K562 (cell line): Measurements from ENCODE around the gene OBSL1. TPM values are rescaled to one million over a fixed set of nuclear protein-coding genes. Genes with fewer than 3 reads are reported as not detected.
A peak's percentile ranks its signal among the peaks of the same experiment; 100 is the strongest.

ENCODE experiments used
- ADNP ChIP-seq: fragments of 200-800 bp; sonication (Bioruptor generic); IDR thresholded peaks from 2 replicates; pipeline ENCODE4 v1.6.1; 2016; ENCODE audit warnings: missing genetic modification characterization, missing compliant biosample characterization
- C11orf30 ChIP-seq: fragments of 450-650 bp; IDR thresholded peaks from 2 replicates; pipeline ENCODE4 v1.6.1; 2016; ENCODE audit warnings: low read depth, mild to moderate bottlenecking
- FOXJ2 ChIP-seq: fragments of 200-800 bp; sonication (Bioruptor generic); IDR thresholded peaks from 2 replicates; pipeline ENCODE4 v1.6.1; 2016; ENCODE audit warnings: missing genetic modification characterization, missing compliant biosample characterization
- KDM2B ChIP-seq: fragments of 250-450 bp; sonication (Bioruptor Pico); IDR thresholded peaks from 2 replicates; pipeline ENCODE4 v1.8.0; 2021; ENCODE audit warnings: mild to moderate bottlenecking, moderate library complexity
- NR4A1 ChIP-seq, 2 experiments: fragments of 250-450 bp in 1 of 2; fragments of 450-650 bp in 1 of 2; sonication (Bioruptor Pico) in 1 of 2; IDR thresholded peaks; 2 replicates each; pipeline versions ENCODE4 v1.4.0 to v1.6.1; 2016 to 2020; ENCODE audit warnings: mild to moderate bottlenecking in 2 of 2, missing compliant biosample characterization in 1 of 2, missing genetic modification characterization in 1 of 2, moderate library complexity in 1 of 2
- NRF1 ChIP-seq, 2 experiments: fragments of 450-650 bp; IDR thresholded peaks in 1 of 2; conservative IDR thresholded peaks in 1 of 2; 2 replicates each; pipeline ENCODE4 v1.6.1; 2014; ENCODE audit warnings: mild to moderate bottlenecking in 2 of 2
- PHB ChIP-seq: fragments of 250-450 bp; sonication (Bioruptor Pico); IDR thresholded peaks from 2 replicates; pipeline ENCODE4 v1.5.0; 2021
- RBBP5 ChIP-seq: fragments of 200-600 bp; sonication (generic); IDR thresholded peaks from 2 replicates; pipeline ENCODE4 v1.6.1; 2012; ENCODE audit warnings: borderline replicate concordance, mild to moderate bottlenecking, low read length, control low read depth, inconsistent platforms; ENCODE audit not compliant: insufficient read depth, poor library complexity, severe bottlenecking
- TFAP4 ChIP-seq: sonication (generic); formaldehyde crosslinking; IDR thresholded peaks from 2 replicates; pipeline ENCODE4 v1.8.0; 2022; ENCODE audit warnings: missing genetic modification reagents, mild to moderate bottlenecking, moderate library complexity, borderline replicate concordance
- YY1 ChIP-seq, 3 experiments: IDR thresholded peaks; 2 replicates each; pipeline ENCODE4 v1.6.1; 2011; ENCODE audit warnings: low read length in 2 of 3, mild to moderate bottlenecking in 2 of 3, moderate library complexity in 2 of 3, borderline replicate concordance in 1 of 3, control low read depth in 1 of 3, low read depth in 1 of 3; ENCODE audit not compliant: insufficient read depth in 3 of 3, insufficient replicate concordance in 2 of 3, control insufficient read depth in 1 of 3, insufficient read length in 1 of 3; ENCODE audit errors: extremely low read depth in 1 of 3
- ZBTB33 ChIP-seq: sonication (generic); formaldehyde crosslinking; IDR thresholded peaks from 2 replicates; pipeline ENCODE4 v1.8.1; 2023; ENCODE audit warnings: mild to moderate bottlenecking, missing genetic modification reagents
- ZNF778 ChIP-seq: fragments of 450-650 bp; formaldehyde crosslinking; IDR thresholded peaks from 2 replicates; pipeline ENCODE4 v1.4.0; 2020; ENCODE audit warnings: mild to moderate bottlenecking, moderate library complexity
- polyA plus RNA-seq, 8 experiments: library from polyadenylated mRNA; depleted of rRNA in 4 of 8; stranded (reverse) in 5 of 8; unstranded in 3 of 8; fragments of >200 nt; fragmentation: Nextera tagmentation in 2 of 8; fragmentation: Illumina TruSeq in 1 of 8; extraction: Ambion mirVana in 2 of 8; extraction: Trizol in 1 of 8; gene quantifications; 2 replicates each; pipeline versions ENCODE4 v1.2.1 to v1.2.3, GENCODE V29; 2011 to 2014; ENCODE audit warnings: inconsistent platforms in 1 of 8, missing spikeins in 1 of 8
- total RNA-seq, 7 experiments: library from RNA; depleted of rRNA in 6 of 7; stranded (reverse); fragments of >200 nt in 6 of 7; fragmentation: Illumina TruSeq in 2 of 7; extraction: Trizol in 2 of 7; gene quantifications; 2 replicates each; pipeline versions ENCODE4 v1.2.1 to v1.2.3, GENCODE V29; 2011 to 2021; ENCODE audit warnings: low replicate concordance in 1 of 7
- TF ChIP-seq, protein P1 (sequence below), 2 experiments: fragments of 450-650 bp; IDR thresholded peaks; 2 replicates each; pipeline ENCODE4 v1.6.1; 2016; ENCODE audit warnings: mild to moderate bottlenecking in 2 of 2, borderline replicate concordance in 1 of 2, low read depth in 1 of 2, moderate library complexity in 1 of 2

Gene OBSL1
- total and polyA plus RNA-seq, 9 of the 15 experiments (the other 6 are each of a cell fraction or from before 2014, with no cell fraction given) = 1.2 to 26.6 (median 8.6) TPM

GRCh38 chr2:219541611-219542180 lies 29.6 kb downstream of the OBSL1 start (continued):
- TF ChIP-seq, protein P1, sequence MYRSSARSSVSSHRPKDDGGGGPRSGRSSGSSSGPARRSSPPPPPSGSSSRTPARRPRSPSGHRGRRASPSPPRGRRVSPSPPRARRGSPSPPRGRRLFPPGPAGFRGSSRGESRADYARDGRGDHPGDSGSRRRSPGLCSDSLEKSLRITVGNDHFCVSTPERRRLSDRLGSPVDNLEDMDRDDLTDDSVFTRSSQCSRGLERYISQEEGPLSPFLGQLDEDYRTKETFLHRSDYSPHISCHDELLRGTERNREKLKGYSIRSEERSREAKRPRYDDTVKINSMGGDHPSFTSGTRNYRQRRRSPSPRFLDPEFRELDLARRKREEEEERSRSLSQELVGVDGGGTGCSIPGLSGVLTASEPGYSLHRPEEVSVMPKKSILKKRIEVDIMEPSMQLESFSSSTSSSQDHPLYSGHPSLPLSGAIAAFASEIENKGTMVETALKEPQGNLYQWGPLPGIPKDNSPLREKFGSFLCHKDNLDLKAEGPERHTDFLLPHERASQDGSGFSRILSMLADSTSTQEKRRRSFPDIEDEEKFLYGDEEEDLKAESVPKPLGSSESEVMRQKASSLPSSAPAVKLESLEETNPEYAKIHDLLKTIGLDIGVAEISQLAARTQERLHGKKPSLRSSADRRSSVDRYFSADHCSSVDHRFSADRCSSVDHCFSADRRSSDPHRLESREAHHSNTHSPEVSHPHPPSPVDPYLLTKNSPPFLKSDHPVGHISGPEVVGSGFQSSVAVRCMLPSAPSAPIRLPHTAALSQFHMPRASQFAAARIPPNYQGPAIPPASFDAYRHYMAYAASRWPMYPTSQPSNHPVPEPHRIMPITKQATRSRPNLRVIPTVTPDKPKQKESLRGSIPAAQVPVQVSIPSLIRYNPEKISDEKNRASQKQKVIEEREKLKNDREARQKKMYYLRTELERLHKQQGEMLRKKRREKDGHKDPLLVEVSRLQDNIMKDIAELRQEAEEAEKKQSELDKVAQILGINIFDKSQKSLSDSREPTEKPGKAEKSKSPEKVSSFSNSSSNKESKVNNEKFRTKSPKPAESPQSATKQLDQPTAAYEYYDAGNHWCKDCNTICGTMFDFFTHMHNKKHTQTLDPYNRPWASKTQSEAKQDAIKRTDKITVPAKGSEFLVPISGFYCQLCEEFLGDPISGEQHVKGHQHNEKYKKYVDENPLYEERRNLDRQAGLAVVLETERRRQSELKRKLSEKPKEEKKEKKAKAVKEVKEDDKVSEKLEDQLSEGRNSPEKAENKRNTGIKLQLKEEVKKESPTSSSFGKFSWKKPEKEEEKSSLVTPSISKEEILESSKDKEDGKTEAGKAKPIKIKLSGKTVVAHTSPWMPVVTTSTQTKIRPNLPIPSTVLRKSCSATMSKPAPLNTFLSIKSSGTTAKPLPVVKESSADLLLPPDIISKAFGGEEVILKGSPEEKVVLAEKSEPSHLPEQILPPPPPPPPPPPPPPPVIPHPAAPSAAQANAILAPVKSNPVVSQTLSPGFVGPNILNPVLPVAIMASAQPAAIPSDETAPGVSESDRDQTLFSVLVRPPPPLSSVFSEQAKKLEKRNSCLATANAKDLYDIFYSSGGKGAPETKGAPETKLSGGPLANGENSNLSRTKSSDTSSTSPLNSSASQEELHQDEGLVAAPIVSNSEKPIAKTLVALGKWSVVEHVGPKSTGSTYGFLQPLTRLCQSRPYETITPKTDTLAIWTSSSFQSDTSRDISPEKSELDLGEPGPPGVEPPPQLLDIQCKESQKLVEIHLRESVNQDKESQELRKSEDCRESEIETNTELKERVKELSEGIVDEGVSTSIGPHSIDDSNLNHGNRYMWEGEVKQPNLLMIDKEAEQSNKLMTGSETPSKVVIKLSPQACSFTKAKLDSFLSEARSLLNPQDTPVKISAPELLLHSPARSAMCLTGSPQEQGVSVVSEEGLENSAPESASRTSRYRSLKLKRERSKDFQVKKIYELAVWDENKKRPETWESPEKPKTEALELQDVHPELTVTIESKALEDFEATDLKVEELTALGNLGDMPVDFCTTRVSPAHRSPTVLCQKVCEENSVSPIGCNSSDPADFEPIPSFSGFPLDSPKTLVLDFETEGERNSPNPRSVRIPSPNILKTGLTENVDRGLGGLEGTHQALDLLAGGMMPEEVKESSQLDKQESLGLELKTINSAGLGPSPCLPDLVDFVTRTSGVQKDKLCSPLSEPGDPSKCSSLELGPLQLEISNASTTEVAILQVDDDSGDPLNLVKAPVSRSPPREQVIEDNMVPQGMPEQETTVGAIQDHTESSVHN (IDR thresholded peaks at IDR 0.05; ENCODE audit: borderline replicate concordance in 1 of 2, low read depth in 1 of 2) = no peak
- TF ChIP-seq ZNF778 (CRISPR knock-in tag) = no peak
- no peak for TF ChIP-seq FOXJ2 (tag)
- TF ChIP-seq RBBP5 = no peak
- TF ChIP-seq PHB (CRISPR knock-in tag) = no peak
- TF ChIP-seq NRF1 (conservative IDR thresholded peaks at IDR 0.05 in 1 of 2, IDR thresholded peaks at IDR 0.05 in 1 of 2) = peak; percentile 26 to 31; a peak in 1 of 4 replicates
- TF ChIP-seq NR4A1 (CRISPR knock-in tag; IDR thresholded peaks at IDR 0.05) = no peak
- peak; percentile 83 for TF ChIP-seq NR4A1 (tag; IDR thresholded peaks at IDR 0.05)
- no peak for TF ChIP-seq ADNP
- TF ChIP-seq YY1 (IDR thresholded peaks at IDR 0.05; ENCODE audit: borderline replicate concordance in 1 of 3, control insufficient read depth in 1 of 3, extremely low read depth in 1 of 3, insufficient read depth in 3 of 3, insufficient read length in 1 of 3, insufficient replicate concordance in 2 of 3, low read depth in 1 of 3, low read length in 2 of 3) = peak in 2 of 3 experiments; percentile 26 to 55
- TF ChIP-seq TFAP4 (CRISPR knock-in tag) = peak; percentile 84
- peak; percentile 61 for TF ChIP-seq C11orf30
- TF ChIP-seq KDM2B = no peak
- TF ChIP-seq ZBTB33 (CRISPR knock-in tag) = peak; percentile 81
